Suppressor macrophage treated with lipopolysaccharide for 1 hour (primary cell): Measurements from ENCODE around the gene EIF4E3.

Source experiments
- DNase-seq, 3 donors: peaks; one replicate each; pipeline ENCODE4 v3.0.0-alpha.2; 2020 to 2022

EIF4E3 gene

DNA sequence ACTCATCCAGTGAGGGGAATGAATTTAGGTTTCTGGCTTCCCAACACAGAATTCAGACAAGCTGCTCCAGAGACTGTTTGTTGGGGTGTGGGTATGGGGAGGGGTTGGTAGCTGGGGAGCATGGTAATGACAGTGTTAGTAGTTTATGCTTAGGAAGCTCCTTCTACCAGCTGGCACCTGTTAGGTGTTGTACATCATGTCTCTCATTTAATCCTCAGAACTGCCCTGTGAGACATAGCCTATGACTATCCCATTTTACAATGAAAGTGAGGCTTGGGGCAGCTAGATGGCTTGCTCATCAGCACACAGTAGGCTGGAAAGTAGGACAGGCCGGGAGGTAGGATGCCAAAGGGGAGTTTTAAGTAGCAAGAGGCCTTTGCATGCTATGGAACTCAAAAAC, 2.5 kb downstream of the EIF4E3 start:
- DNase-seq: no peak

DNA sequence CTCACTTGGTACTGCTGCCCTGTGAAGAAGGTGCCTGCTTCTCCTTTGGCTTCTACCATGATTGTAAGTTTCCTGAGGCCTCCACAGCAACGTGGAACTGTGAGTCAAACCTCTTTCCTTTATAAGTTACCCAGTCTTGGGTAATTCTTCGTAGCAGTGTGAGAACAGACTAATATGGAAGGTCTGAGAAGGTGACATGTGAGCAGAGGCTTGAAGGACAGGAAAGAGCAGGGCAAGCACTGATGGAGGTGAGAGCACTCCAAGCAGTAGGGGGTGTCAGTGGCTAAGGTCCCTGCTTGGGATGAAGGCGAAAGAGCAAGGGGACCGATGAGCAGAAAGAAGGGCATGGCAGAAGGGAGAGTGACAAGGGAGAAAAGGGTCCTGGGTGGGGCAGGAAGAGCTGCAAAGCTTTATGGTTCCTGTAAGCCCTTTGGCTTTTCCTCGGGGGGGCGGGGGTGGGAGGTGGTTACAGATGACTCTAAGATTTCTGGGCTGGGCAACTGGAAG, 3.5 kb downstream of the EIF4E3 start:
- DNase-seq: peak in 1 of 3 donors; percentile 33

DNA sequence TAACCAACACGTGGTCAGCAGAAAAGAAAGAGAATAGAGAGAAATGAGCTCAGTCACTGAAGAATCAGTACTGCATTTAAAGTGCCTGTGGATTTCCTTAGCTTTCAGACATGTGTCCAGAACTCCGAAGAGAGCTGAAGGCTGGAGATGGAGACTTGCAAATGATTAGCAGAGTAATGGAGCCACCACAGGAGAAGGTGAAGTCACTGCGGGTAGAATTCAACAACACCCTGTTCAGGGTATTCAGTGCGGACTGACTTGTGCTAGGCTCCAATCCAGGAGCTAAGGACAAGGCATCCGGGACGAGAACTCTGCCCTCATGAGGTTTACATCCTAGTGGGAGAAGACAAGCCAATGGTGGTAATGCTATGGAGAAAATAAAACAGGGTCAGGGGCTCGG, 4.2 kb downstream of the EIF4E3 start:
- DNase-seq: no peak

DNA sequence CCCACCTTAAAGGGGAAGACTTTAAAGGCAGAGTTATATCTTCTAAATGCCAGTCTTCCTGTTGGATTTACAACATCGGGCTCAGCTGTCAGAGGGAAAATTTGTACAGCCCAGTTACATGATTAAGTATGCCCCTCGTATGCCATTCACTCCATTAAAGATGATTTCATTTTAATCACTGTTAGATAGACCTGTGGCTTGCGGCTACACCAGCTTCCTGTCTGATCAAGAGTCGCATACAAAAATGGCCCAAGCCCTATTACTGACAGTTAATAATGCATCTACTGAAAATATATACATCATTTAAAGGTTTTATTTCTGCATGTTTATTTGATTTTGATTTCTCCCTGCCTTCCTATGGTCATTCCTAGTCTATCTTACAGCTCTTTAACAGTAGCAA, 7.1 kb downstream of the EIF4E3 start:
- no peak for DNase-seq

DNA sequence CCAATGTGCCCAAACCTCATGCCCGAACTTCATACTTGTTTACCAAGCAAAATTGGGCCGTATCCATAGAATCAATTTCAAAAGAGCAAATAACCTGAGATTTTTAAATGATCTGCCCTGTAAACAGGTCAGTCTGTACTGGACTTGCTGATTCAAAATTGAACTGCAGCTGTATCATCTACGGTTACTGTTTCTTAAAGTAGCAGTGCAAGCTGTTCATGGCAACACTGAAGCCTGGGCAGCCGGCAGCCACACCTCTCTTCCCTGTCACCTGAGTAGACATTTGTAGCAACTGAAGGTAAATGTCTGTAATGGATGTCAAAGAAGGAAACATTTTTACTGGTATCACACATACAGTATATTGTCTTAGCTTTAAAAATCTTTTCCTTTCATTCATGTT, 10.6 kb downstream of the EIF4E3 start:
- no peak for DNase-seq

DNA sequence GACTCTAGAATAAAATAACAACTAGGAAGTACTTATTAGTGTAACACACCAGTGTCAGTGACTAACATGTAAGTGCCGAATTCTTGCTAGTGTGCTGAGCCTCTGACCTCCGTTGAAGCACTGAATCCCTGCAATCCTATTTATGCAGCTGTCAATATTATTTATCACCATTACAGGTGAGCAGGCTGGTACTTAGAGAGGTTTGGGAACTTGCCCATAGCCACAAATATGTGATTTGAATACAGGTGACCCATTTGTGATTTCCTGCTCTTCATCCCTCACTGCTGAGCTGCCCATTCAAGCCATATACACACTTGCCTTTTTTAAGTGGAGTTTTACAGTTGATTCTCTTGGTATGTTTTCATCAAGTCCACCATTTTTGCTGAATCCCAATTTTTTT, 12.2 kb downstream of the EIF4E3 start:
- no peak for DNase-seq

DNA sequence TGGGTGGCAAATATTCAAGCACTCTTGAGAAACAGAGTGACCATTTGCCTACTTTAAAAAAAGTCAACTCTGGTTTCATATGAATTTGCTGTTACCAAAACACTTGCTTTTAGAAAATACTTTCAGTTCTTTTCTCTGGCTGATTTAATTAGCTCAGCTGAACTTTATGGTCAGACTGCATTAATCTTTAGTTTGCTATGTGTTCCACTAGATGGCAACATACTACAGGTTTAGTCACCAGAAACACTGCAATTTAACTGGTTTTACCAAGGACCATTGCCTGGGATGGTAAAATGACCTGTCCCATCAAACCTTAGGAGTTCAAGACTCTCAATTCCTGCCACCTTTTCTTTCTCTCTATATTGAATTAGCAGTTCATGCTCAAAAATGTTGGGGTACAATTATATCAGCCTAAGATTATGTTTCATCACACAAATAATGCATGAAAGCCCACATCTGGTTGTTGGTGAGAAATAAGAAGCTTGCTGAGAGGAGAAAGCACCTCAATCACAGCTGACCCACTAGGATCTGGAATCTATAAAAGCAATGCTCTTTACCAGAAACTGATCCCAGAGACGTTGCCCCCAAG, 14.2 kb downstream of the EIF4E3 start:
- DNase-seq: peak; percentile 63 to 86 (median 85)

DNA sequence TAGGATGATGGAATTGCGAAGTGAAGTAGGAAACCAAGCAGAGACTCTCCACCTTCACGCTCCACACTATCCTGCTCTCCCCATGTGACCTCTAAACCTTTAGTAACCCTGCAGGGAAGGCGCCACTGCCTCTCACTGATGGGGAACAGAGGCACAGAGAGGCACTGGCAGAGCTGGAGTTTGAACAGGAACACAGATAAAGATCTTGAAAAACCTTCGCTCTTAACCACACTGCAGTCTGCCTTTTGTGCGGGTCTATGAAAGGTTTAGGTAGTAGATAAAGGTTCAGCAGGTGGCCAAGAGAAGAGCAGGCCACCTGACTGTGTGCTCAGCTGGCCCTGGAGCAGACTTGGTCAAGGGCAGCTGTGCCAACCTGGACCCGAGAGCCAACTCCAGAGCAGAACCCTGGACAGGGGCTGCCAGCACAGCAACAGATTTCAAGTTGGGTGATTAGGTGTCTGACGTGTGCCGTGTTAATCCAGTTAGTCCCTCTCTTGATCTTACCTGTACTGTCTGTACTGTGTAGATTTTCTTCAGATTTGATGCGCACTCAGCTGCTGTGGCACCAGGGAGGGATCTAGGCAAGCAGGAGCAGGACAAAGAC, 15.2 kb downstream of the EIF4E3 start:
- no peak for DNase-seq

DNA sequence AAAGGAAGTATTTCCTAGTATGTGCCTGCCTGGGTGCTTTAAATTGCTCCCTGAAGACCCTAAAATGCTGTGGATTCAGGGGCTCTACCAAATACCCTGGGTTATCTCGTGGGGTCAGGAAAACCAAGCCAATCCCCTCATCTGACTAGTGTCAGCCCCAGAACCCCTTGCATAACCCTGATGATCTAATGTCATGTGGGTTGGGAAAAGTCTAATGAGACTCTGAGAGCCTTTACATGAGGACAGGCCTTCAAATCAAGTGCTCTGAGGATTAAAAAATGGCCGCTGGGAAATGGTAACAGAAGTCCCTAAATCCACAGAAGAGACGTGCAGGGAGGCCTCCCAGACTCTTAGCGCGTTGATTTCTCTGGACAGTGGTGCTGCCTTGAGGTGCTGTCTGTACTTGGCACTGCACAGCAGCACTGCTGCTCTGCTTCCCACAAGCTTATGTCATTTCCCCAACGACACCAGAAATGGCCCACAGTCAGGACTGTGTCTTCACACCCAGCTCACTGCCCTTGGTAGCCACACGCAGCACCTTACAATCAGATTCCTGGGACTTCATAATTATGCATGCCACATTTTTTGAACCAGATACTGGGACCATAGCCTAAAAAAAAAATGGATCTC, 16.6 kb downstream of the EIF4E3 start:
- peak; percentile 80 to 86 (median 81) for DNase-seq

DNA sequence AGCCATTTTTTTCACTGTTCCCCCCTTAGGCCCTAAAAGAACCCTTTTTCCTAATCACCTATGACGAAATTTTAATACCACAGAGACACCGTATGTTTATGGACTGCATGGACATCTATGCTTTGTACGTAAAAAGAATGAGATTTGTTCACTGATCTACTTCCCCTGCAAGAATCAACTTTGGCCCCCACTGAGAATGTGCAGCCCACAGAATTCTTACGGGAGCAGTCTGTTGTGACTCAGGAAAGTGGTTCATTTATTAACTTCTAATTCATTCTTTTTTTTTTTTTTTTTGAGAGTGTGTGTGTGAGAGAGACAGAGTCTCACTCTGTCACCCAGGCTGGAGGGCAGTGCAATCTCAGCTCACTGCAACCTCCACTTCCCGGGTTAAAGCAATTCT, 17.6 kb downstream of the EIF4E3 start:
- no peak for DNase-seq

DNA sequence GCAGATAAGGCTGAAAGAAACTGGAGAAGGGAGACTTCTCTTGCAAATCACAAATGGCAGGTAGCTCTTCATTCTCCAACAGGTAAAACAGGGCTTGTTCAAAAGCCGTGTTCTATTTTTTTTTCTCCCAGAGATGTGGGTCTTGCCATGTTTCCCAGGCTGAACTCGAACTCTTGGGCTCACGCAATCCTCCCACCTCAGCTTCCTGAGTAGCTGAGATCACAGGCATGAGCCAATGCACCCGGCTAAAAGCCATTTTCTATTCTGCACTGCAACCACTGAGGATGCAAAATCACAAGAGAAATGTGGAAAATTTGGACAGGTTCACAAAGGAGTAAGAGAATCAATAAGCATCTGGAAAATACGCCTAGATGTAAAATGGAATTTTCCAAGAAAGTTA, 19.5 kb downstream of the EIF4E3 start:
- DNase-seq: peak in 2 of 3 donors; percentile 39 to 50

DNA sequence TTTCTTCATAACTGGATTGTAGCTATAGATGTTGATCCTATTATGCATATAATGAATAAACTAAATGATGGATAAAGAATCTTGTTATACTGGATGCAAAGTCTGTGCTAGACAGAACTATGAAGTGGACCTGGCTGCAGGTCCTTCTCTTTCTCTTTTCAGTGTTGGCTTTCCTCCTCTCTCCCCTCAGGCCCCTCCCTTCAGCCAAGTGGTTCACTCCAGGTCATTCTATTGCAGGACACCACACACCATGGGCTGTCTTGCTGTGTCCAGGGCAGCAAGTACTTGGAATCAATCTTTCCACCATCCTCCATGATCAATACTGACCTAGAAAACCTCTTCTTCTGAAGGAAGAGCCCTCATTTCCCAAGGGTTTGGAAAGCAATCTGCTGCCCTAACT, 20.3 kb downstream of the EIF4E3 start:
- DNase-seq: no peak

DNA sequence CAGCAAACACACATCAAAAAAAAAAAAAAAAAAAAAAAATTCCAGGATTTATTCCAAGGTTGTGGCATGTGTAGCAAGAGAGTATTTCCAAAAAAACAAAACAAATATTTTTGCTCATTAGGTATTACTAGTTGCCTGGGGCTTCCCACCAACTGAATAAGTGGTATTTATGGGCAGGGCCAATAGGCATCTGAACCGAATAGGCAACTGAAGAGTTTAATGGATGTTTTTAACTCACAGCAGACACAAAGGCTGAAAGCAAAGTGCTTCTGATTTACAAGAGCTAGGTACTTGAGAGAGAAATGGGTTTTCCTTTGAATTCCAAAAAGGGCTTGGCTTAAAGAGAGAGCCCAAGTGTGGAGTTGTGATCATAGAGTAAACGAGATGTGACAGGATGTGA, 21.4 kb downstream of the EIF4E3 start:
- DNase-seq: no peak

DNA sequence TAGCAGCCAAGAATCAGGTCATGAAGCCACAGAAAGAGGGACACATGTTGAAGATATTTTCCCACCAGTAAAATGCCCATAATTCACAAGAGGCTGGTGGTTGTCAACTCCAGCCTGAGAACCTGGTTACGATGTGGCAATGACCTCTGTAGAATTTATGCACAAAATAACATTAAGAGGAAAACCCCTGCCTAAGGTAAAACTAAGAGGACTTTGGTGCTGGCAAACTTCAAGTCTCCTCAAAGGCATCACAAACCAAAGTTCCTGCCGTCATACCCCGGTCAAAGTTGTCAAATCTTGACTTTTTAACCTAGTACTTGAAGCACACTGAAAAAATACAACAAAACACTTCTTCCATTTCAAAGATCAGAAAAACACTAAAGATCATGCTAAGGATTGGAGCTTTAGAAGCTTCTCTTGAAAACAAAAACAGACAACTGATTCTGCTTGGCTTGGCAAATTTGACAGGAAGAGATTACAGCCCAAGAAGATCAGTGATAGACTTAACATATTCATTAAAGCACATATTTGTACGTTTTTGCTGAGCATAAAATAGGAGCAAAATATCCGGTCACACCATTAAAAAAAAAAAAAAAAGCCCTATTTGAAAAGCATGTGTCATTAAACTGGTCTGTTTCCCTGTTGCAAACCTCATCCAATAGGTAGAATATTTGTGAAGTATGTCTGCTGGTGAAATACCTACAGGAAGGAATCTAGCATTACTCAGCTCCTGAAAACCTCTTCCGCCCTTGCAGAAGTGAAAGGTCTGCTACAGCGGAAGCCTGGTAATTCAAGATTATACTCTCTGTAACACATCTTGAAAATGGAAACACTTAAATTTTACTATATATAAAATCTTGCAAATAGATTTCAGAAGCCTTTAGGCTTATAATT, 22.8 kb downstream of the EIF4E3 start:
- DNase-seq: peak in 1 of 3 donors; percentile 44

DNA sequence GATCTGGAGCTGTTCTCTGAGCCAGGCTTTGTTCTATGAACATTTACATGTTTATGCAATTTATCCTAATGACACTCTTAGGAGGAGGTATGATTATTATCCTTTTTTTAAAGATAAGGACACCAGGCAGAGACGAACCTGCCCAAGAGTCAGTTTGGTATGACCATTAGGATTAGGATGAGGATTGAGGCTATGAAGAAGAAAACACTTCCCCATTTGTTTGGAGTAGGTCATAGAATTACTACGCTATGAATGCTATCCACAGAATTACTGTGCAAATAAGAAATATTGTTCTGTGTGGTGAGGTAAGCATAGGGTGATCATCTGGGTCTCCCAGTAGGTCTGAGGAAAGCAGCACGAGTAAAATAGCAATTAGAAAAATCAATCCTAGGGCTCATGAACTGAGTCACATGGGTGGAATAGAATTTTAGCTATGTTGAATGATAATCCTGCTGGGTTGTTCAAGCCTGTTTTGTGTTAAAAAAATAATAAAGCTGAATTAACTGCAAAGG, 23.9 kb downstream of the EIF4E3 start:
- no peak for DNase-seq

DNA sequence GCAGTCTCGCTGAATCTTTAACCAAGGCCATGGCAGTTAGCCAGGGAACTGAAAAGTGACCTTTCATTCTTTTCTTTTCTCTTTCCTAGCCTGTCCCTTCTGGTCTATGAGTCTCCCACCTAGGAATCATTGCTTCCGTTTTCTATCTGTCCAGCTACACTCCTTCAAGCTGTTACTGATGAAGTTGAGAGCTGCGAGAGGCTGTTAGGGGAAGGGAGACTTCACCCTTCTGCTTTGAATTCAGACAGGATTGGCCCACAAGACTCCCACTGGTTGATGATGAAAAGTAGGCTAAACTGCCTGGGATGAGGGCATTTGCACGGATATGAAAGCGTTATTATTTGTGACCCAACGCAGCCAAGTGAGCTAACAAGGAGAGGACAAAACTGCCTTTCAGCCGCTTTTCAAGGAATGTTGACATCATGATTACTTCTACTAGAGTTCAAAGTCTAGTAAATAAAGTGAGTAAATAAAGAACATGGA, 30.2 kb downstream of the EIF4E3 start:
- no peak for DNase-seq

DNA sequence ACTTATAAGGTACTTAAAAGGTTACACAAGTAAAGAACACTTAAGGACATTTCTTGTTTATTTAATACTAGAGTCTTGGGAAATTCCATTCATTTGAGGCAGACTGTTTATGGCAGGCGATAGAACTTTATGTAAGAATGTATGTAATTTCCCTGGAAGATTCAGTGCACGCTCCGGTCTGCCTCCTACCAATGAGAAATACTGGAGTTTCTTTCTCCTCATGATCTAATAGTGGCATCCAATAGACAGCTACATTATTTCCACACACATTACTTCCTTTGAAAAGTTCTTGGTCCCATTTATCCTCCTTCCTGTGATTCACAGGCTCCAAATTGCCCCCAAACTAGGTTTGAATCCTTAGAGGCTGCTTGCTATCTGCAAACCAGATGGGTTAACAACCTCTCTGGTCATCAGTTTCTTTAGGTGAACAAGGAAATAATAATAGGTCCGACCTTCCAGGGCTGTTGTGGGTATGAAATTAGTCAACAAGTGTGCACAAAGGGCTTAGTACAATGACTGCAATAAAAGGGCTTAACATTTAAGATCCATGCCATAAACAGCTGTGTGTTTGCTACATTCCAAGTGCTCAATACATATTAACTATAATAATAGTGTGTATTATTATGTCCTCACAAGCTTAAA, 30.7 kb downstream of the EIF4E3 start:
- peak; percentile 47 to 65 (median 64) for DNase-seq

DNA sequence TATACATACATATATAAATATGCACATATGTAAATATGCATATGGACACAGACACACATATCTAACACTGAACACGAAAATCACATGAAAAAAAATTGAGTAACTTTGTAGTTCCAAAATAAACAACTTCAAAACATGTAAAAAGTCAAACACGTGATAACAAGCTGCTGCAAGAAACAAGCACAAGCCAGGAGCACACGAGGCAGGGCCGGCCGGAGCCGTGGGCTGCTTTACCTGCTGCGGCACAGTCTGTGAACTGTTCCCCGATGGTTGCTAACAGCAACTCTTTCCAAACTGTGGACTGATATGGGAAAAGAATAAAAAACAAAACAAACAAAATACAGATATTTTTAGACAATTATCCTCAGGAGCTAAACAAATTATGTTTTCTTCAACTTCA, 31.6 kb downstream of the EIF4E3 start:
- DNase-seq: no peak

DNA sequence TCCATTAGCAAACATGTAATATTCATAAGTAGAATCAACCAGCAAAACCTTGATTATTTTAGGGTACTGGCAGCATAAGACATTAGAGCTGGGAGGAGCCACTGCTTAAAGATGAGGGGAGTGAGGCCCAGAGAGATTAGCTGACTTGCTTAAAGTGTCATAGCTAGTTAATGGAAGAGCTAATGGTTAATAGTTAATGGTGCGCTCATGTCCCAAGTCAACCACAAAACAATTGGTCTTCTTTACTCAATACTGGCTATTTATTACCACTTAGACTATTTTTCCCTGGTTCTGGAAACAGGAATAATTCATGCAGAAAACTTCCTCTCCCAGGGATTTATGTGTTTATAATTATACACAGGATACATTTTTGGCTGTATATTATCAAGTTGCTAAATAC, 33.1 kb downstream of the EIF4E3 start:
- no peak for DNase-seq

DNA sequence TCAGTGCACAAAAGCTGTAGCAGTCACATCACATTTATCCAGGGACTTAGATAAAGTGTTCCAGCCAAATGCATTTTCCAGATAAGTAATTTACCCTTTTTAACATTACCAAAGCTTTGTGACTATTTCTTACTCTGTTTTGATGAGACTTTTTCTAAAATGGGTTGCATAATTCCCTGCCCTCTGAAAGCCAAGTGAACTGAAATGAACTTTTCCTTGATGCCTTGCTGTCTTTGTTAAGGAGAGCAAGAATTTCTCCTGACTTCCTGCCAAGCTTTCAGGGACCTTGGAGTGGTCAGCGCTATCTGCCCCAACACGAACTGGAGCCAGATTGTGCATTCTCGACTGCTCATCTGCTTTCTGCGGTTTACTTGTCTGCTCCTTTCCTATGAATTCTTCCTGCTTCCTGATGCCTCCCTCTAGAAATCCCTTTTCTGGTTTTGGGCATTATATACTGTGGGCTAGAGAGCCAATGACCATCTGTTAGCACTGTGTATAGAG, 34.8 kb downstream of the EIF4E3 start:
- DNase-seq: no peak

DNA sequence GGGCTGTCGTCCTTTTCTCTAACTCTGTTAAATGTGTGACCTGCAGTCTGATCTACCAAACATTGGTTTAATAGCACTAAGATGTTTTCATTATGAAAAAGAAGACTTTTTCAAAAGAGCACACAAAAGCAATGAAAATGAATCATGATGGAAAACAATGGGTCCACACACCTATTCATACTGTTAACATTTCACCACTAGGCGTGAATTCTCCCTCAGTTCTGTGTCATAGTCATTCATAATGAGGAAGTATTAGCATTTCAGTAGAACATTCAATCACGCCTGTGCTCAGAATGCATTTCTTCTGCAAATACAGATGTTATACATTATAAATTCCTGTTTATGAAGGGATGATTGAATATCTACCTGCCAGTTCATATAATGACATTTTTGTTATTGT, 35.9 kb downstream of the EIF4E3 start:
- DNase-seq: peak; percentile 39 to 63 (median 59)

DNA sequence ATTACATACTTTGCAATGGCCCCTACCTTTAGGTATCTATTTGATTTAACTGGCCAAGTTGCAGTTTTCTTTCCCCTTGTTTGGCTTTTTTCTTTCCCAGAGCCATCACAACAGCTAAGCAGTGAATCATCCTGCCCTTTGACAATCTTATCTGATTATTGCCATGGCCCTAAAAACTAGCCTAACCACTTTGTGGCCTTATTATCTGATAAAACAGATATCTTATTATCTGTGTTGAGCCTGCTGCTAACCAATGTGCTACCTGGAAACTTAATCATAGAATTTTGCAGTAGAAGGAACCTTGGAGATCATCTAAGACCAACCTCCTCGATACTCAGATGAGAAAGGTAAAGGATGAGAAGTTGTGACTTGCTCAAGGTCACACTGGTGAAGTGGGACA, 37.1 kb downstream of the EIF4E3 start:
- no peak for DNase-seq
